ENCODE results near the gene C10orf53.
"Not testable (repeated sequence)": the region's sequence is repeated elsewhere in the genome, so short reads cannot be mapped to it uniquely, and the experiment has no call there.

C10orf53 gene

DNA sequence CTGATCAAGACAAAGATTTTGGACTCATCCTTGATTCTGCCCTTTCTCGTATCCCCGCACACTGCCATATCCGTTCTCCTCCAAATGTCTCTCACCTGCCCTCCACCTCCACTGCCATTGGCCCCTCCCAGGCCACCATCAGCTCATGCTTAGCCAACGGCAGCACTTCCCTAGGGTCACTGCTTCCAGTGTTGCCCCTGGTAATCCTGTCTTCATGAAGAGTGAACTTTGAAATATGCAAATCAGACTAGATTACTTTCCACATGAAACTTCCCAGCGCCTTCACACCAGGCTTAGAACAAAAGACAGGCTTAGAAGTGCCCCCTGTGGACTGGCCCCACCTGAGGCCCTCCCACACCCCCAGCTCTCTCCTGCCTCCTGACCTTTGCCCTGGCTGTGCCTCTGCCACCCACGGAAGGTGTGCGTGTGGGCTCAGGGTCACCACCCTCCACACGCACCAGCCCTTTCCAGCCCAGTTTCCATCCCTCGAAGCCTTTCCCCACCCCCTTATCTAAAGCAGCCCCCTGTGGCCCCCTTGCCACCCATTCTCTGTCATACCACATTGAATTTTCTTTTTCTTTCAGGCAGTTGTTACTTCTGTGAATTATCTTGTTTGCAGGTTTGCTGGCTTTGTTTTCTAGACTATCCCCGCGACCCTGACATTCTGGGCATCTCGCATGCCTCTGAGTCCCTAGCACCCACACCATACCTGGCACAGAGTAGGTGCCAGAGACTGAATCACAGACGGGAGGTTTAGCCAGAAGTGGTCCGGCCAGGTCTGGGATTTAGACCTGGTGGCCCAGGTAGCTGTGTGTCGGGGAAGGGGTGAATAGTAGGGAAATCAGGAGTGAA is 26.8 kb upstream of the C10orf53 start:
- DNase-seq (ENCODE audit: low read depth, low spot score): no peak

DNA sequence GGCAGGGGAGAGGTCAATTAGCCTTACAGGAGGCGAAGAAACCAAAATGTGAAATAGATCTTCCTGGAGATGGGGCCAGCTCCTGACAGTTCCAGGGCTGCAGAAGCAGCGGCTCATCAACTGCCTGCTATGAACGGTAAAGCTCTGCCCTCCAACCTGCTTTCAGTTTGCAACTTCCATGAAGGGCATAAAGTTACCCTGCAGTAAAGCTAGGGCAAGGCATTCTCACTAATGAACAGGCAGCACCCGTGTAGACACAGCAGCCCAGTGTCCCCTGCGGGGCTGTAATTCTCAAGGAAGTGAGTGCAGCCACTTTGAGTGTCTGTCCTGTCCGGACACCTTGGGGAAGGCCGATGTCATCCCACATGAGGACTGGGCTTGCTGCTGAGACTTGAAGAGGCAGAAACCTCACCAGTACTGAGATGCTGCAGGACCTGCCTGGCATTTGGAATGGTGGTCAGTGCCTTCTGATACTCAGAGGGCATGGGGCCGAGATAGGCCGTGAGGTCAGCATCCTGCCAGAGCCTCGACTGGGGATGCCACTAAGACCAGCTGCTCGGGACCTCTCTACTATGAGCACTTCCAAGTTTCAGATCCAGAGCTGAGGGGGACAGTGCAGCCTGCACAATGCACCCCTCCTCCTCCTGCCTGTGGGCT is 26.1 kb upstream of the C10orf53 start:
- DNase-seq (ENCODE audit: low read depth, low spot score): no peak

GRCh38 chr10:49654036-49654693 is 25.3 kb upstream of the C10orf53 start:
- no peak for DNase-seq (ENCODE audit: low read depth, low spot score)

GRCh38 chr10:49655099-49655498 is 24.4 kb upstream of the C10orf53 start:
- DNase-seq (ENCODE audit: low read depth, low spot score): no peak

DNA sequence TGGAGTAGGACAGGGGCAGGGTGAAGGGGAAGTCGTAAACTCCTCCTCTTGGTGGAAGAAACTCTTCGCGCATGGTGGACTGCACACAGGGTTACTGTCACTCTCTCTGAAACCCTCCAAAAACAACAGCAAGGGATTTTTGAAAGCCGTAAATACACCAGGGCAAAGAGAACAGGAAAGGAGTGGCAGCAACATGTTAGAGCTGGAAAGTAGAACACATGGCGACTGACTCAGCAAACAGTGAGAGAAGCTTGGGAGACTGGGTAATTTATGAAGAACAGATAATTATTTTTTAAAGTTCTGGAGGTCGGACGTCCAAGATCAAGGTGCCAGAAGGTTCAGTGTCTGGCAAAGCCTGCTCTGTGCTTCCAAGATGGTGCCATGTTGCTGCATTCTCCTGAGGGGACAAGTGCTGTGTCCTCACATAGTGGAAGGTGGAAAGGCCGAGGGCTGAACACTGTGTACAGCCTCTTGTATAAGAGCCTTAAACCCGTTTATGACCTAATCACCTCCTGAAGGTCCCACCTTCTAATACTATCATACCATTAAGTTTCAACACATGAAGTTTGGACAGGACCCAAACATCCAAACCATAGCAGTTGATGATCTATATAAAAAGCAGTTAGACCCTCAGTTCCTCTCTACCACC is 22.5 kb upstream of the C10orf53 start:
- DNase-seq (ENCODE audit: low read depth, low spot score): no peak

DNA sequence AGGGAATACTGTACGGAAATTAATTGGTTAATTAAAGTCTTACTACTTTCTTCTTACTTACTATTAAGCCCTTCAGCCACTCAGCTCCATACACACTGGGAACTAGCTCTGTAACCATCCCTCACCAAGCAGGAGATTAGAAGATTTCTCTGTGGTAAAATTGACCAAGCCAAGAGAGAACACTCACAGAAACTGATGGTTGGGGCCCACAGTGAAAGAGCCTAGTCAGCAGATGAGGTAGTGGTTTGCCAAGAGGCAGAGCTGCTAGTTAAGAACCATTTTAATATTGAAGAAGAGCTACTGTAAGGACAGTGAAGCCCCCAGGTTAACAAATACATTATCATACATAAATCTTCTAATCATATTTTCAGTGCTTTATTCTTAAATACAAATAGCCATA is 21.8 kb upstream of the C10orf53 start:
- DNase-seq (ENCODE audit: low read depth, low spot score): no peak

DNA sequence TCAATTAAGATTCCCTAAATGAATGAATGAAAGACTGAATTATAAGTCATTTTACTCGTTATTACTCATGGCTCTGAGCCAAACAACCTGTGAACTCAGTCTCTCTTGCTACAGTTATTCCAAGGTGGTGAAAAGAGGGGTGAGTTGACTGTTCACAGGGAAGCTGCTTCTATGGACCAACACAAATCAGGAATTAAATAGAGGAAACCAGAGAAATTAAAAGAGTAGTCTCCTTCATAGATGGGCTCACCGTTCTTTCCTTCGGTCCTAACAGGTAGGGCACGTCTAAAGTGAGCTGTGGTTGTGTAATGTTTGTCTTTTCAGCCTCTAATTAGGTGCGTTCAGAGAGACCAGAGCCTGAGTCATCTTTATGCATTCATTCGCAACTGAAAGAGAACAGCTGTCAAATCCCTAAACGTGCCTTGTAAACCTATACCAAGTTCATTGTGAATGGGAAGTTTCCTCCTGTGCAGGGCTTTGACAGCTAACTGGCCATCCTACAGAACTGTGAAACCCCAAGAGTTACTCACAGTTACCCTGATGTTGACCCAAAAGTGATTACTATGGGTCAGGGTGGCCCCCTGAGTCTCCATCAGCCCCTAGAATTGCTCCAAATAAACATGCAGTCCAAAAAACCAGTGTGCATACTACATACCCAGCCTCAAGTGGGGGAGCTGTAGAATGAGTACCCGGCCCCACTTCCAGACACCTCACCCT is 18.2 kb upstream of the C10orf53 start:
- no peak for DNase-seq (ENCODE audit: low read depth, low spot score)

DNA sequence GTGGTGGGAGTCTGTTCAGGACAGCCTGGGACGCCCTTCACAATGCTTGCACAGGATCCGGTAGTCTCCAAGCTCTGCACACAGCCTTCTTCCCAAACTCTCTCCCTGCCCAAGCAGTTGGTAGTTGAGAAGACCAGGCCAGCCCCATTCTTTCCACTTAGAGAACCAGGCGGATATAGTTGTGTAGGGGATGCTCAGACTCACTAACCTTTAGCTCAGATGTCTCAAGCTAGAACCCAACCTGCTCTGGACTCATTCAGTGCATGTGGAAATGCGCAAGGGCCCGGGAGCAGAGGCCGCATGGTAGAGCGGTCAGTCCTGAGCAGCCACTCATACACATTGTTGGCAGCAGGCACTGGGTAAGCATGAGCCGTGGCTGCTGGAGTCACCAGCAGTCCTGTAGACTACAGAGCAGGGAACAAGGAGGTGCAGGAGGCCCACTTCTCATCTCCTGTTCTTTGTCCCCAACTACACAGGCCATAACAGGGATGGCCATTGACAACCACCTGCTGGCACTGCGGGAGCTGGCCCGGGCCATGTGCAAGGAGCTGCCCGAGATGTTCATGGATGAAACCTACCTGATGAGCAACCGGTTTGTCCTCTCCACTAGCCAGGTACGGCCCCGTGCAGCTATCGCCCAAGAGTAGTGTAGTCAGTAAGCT is 17.2 kb upstream of the C10orf53 start:
- DNase-seq (ENCODE audit: low read depth, low spot score): no peak

DNA sequence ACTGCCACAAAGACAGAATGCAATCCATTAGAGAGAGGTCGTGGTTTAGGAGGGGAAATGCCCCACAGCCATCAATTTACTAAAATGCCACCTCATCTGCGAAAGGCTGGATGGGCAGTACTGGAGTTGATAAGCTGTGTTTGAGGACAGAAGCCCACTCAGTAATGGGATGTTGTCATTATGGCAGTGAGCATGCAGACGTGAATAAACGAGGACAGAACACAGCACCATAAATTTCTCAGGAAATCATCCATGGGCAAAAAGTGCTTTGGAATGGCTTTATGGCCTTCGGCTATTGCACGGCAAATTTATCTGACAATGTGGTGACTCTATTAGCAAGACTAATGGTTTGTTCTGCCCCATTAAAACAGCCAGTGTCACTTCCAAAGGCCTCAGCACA is 15.9 kb upstream of the C10orf53 start:
- no peak for DNase-seq (ENCODE audit: low read depth, low spot score)

GRCh38 chr10:49664006-49664841 is 15.2 kb upstream of the C10orf53 start:
- no peak for DNase-seq (ENCODE audit: low read depth, low spot score)

- no peak for DNase-seq (ENCODE audit: low read depth, low spot score)
Observed at GRCh38 chr10:49664842-49665355, 14.6 kb upstream of the C10orf53 start.

DNA sequence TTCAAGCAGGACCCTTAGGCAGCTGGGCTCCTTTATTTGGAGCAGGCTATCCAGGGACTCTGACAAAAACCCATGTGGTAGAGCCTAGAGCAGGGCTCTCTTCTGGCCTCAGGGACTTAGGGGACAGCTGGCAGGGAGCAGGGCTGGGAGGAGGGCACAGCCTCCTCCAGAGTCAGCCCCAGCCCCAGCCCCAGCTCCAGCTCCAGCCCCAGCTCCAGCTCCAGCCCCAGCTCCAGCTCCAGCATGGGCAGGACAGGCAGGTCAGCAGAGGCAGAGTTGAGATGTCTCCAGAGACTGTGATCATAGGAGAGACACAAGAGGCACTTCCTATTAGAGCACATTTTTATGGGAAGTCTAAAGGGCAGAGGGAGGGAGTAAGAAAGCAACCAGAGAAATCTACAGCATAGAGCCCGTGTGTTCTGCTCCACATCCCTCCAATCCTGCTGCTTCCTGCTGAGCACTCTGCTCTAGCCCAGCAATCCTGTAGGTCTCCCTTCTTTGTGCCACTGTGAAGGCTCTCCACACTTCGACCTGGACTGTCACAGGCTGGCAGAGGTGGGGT is 13.3 kb upstream of the C10orf53 start:
- no peak for DNase-seq (ENCODE audit: low read depth, low spot score)

GRCh38 chr10:49666685-49667084 is 12.8 kb upstream of the C10orf53 start:
- DNase-seq (ENCODE audit: low read depth, low spot score): no peak

GRCh38 chr10:49667991-49668390 is 11.5 kb upstream of the C10orf53 start:
- no peak for DNase-seq (ENCODE audit: low read depth, low spot score)

GRCh38 chr10:49668684-49669083 is 10.8 kb upstream of the C10orf53 start:
- no peak for DNase-seq (ENCODE audit: low read depth, low spot score)

DNA sequence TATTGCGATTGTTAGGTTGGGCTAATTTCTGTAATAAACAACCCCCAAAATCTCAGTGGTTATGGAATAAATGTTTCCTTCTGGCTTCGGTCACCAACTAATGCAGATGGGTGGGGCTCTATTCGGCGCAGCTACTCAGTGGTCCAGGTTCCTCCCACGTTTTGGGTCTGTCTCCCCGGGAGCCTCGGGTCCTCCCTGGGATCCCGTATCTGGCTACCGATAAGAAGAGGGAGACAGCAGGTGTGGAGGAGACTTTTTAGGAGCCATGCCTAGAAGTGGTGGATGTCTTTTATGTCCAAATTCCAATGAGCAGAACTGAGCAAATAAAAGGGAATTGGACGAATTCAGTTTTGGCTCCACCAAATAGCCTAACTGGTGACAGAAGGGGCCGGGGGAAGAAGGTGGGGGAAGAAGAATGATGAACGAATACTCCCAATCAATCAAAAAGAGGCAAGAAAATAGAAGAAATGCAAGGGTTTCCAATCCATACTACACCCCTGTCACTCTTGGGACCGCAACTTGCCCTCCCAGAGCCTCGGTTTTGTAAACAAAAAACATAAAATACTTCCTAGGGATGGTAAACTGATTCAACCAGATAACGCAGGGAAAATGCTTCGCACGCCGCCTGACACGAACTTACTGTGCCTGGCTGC is 498 bp upstream of the C10orf53 start:
- DNase-seq (ENCODE audit: low read depth, low spot score): no peak

GRCh38 chr10:49682449-49682848 is 3.0 kb downstream of the C10orf53 start:
- not testable (repeated sequence) for DNase-seq (ENCODE audit: low read depth, low spot score)

- DNase-seq (ENCODE audit: low read depth, low spot score): no peak
Observed at GRCh38 chr10:49682879-49683278, 3.4 kb downstream of the C10orf53 start.

DNA sequence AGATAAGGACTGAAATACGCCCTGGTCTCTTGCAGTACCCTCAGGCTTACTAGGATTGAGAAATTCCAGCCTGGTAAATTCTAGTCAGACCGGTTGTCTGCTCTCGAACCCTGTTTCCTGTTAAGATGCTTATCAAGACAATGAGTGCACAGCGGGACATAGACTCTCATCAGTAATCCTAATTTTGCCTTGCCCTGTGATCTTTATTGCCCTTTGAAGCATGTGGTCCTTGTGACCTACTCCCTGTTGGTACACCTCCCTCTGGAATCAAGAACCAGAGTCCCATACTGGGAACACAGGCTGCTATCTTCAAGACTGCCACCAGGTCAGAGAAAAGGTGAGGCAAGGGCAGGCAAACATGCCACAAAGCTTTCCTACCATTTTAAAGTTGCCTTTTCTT is 7.2 kb downstream of the C10orf53 start:
- no peak for DNase-seq (ENCODE audit: low read depth, low spot score)
